ENCODE measurements around the gene PRMT1.

- TF ChIP-seq CTCF (conservative IDR thresholded peaks at IDR 0.05) (no peak), ZFX (IDR thresholded peaks at IDR 0.05) (no peak)
Observed at GRCh38 chr19:49687150-49687549, 10.1 kb downstream of the PRMT1 start.
